Measurements from ENCODE around the gene IFNL4. TPM values are rescaled to one million over a fixed set of nuclear protein-coding genes. Genes with fewer than 3 reads are reported as not detected.
"Not testable (repeated sequence)": the region's sequence is repeated elsewhere in the genome, so short reads cannot be mapped to it uniquely, and the experiment has no call there.

IFNL4 gene
- total and polyA plus RNA-seq, 2 experiments from 2014 or later = not detected

GRCh38 chr19:39223703-39224279, 24.9 kb downstream of the IFNL4 start:
- H3K9me3 ChIP-seq (ENCODE audit: low read depth) = no peaks in the 10 kb centered on the region
- no peak overlapping the region for H3K4me3 ChIP-seq
- H3K9ac ChIP-seq = no peak overlapping the region
- DNase-seq = peak; percentile 58
- H3K4me2 ChIP-seq (ENCODE audit: unreplicated experiment) = no peak overlapping the region
- no peaks in the 10 kb centered on the region for H3F3A ChIP-seq (ENCODE audit: insufficient read depth)
- in situ Hi-C loops (cut with MboI) = no loop called here
- no peaks in the 10 kb centered on the region for H3K4me1 ChIP-seq (ENCODE audit: insufficient read depth)
- peaks cover 18% of the 10 kb centered on the region; the same call in 1 of the 2 replicates for H3K27me3 ChIP-seq (replicated peaks; ENCODE audit: insufficient read depth)
- H3K27ac ChIP-seq = no peak overlapping the region
- 1 to 3% methylated on average over 4 of the region's 4 CpGs for WGBS, 2 experiments (ENCODE audit: low coverage in 1 of 2, low lambda C conversion rate in 2 of 2, missing lambda C conversion rate in 2 of 2)
- H3K79me2 ChIP-seq (ENCODE audit: insufficient read depth) = no peaks in the 10 kb centered on the region
- H2AFZ ChIP-seq = no peak overlapping the region
- no peaks in the 10 kb centered on the region for H3K9me2 ChIP-seq (ENCODE audit: insufficient read depth)
- TF ChIP-seq EZH2 (IDR thresholded peaks at IDR 0.05; ENCODE audit: insufficient read depth, poor library complexity, severe bottlenecking) (no peak), EZH2phosphoT487 (IDR thresholded peaks at IDR 0.05; ENCODE audit: insufficient read depth, low read depth) (no peak)
- H4K20me1 ChIP-seq (ENCODE audit: insufficient read depth) = no peaks in the 10 kb centered on the region
- no peaks in the 10 kb centered on the region for H3K36me3 ChIP-seq (ENCODE audit: low read depth)

GRCh38 chr19:39219108-39219507, 29.5 kb downstream of the IFNL4 start:
- H3K4me3 ChIP-seq; H3K4me2 ChIP-seq (ENCODE audit: unreplicated experiment); H3K4me1 ChIP-seq (ENCODE audit: insufficient read depth); in situ Hi-C loops (cut with MboI); DNase-seq; H2AFZ ChIP-seq; H4K20me1 ChIP-seq (ENCODE audit: insufficient read depth); H3K9me3 ChIP-seq (ENCODE audit: low read depth); H3K27ac ChIP-seq; H3K36me3 ChIP-seq (ENCODE audit: low read depth); H3F3A ChIP-seq (ENCODE audit: insufficient read depth); H3K79me2 ChIP-seq (ENCODE audit: insufficient read depth); H3K9me2 ChIP-seq (ENCODE audit: insufficient read depth); H3K9ac ChIP-seq: not testable (repeated sequence)
- WGBS, 2 experiments (ENCODE audit: low coverage in 1 of 2, low lambda C conversion rate in 2 of 2, missing lambda C conversion rate in 2 of 2) = 39 to 47% methylated on average over 10 of the region's 10 CpGs
- 0 out of 2 replicates have a peak, but pooled peaks cover 14% of the 10 kb centered on the region for H3K27me3 ChIP-seq (replicated peaks; ENCODE audit: insufficient read depth)

GRCh38 chr19:39218230-39219007, 30.2 kb downstream of the IFNL4 start:
- H4K20me1 ChIP-seq (ENCODE audit: insufficient read depth) = no peaks in the 10 kb centered on the region

GRCh38 chr19:39217094-39217493, 31.6 kb downstream of the IFNL4 start:
- 71 to 87% methylated on average over 5 of the region's 5 CpGs for WGBS, 2 experiments (ENCODE audit: low coverage in 1 of 2, low lambda C conversion rate in 2 of 2, missing lambda C conversion rate in 2 of 2)
- Histone ChIP-seq H3K36me3 (ENCODE audit: low read depth) (no peaks in the 10 kb centered on the region), H3K4me3 (no peak overlapping the region)

More at GRCh38 chr19:39218230-39219007, 30.2 kb downstream of the IFNL4 start:
- no peak for TF ChIP-seq EZH2 (IDR thresholded peaks at IDR 0.05; ENCODE audit: insufficient read depth, poor library complexity, severe bottlenecking)
- TF ChIP-seq EZH2phosphoT487 (IDR thresholded peaks at IDR 0.05; ENCODE audit: insufficient read depth, low read depth) = no peak
- Histone ChIP-seq H3K27ac (no peak overlapping the region), H3K27me3 (replicated peaks; ENCODE audit: insufficient read depth) (peaks cover 17% of the 10 kb centered on the region; the same call in 1 of the 2 replicates), H3K4me2 (ENCODE audit: unreplicated experiment) (no peak overlapping the region), H3K4me1 (ENCODE audit: insufficient read depth) (no peaks in the 10 kb centered on the region), H3F3A (ENCODE audit: insufficient read depth) (no peaks in the 10 kb centered on the region), H3K36me3 (ENCODE audit: low read depth) (no peaks in the 10 kb centered on the region), H3K9me2 (ENCODE audit: insufficient read depth) (no peaks in the 10 kb centered on the region), H3K79me2 (ENCODE audit: insufficient read depth) (no peaks in the 10 kb centered on the region), H3K9me3 (ENCODE audit: low read depth) (no peaks in the 10 kb centered on the region), H3K9ac (no peak overlapping the region), H3K4me3 (no peak overlapping the region), H2AFZ (no peak overlapping the region)
- DNase-seq = no peak
- in situ Hi-C loops (cut with MboI) = no loop called here
- WGBS, 2 experiments (ENCODE audit: low coverage in 1 of 2, low lambda C conversion rate in 2 of 2, missing lambda C conversion rate in 2 of 2) = 68 to 71% methylated on average over 15 of the region's 15 CpGs

GRCh38 chr19:39215323-39215722, 33.3 kb downstream of the IFNL4 start:
- H3K27ac ChIP-seq; H2AFZ ChIP-seq; H4K20me1 ChIP-seq (ENCODE audit: insufficient read depth); H3K36me3 ChIP-seq (ENCODE audit: low read depth); H3K9me3 ChIP-seq (ENCODE audit: low read depth); H3K9me2 ChIP-seq (ENCODE audit: insufficient read depth); H3F3A ChIP-seq (ENCODE audit: insufficient read depth); DNase-seq; H3K79me2 ChIP-seq (ENCODE audit: insufficient read depth); H3K4me2 ChIP-seq (ENCODE audit: unreplicated experiment); in situ Hi-C loops (cut with MboI); H3K4me1 ChIP-seq (ENCODE audit: insufficient read depth); H3K9ac ChIP-seq; H3K4me3 ChIP-seq: not testable (repeated sequence)
- peaks cover 17% of the 10 kb centered on the region; the same call in 1 of the 2 replicates for H3K27me3 ChIP-seq (replicated peaks; ENCODE audit: insufficient read depth)
- WGBS, 2 experiments (ENCODE audit: low coverage in 1 of 2, low lambda C conversion rate in 2 of 2, missing lambda C conversion rate in 2 of 2) = 20 to 21% methylated on average over 3 of the region's 3 CpGs

More at GRCh38 chr19:39217094-39217493, 31.6 kb downstream of the IFNL4 start:
- in situ Hi-C loops (cut with MboI) = no loop called here
- H3K27me3 ChIP-seq (replicated peaks; ENCODE audit: insufficient read depth) = peaks cover 17% of the 10 kb centered on the region; the same call in 1 of the 2 replicates
- TF ChIP-seq EZH2 (IDR thresholded peaks at IDR 0.05; ENCODE audit: insufficient read depth, poor library complexity, severe bottlenecking) = no peak
- no peak for TF ChIP-seq EZH2phosphoT487 (IDR thresholded peaks at IDR 0.05; ENCODE audit: insufficient read depth, low read depth)
- no peaks in the 10 kb centered on the region for H3K9me2 ChIP-seq (ENCODE audit: insufficient read depth)
- H2AFZ ChIP-seq = no peak overlapping the region
- no peaks in the 10 kb centered on the region for H3F3A ChIP-seq (ENCODE audit: insufficient read depth)
- H3K4me2 ChIP-seq (ENCODE audit: unreplicated experiment) = no peak overlapping the region
- DNase-seq = no peak
- no peaks in the 10 kb centered on the region for H3K4me1 ChIP-seq (ENCODE audit: insufficient read depth)
- H4K20me1 ChIP-seq (ENCODE audit: insufficient read depth) = no peaks in the 10 kb centered on the region
- no peaks in the 10 kb centered on the region for H3K79me2 ChIP-seq (ENCODE audit: insufficient read depth)
- H3K27ac ChIP-seq = no peak overlapping the region
- H3K9me3 ChIP-seq (ENCODE audit: low read depth) = no peaks in the 10 kb centered on the region
- no peak overlapping the region for H3K9ac ChIP-seq

Data from GM23248 (cell line).